SK-N-SH treated with all-trans-retinoic acid at 6 μM for 48 hours (cell line): ENCODE data around the gene KCNIP4.

Source experiments
- ARNTL ChIP-seq: fragments of 450-650 bp; formaldehyde crosslinking; IDR thresholded peaks from 2 replicates; pipeline ENCODE4 v1.5.0; 2020; ENCODE audit warnings: low read depth, mild to moderate bottlenecking, moderate library complexity, borderline replicate concordance
- SNAI2 ChIP-seq: fragments of 250-450 bp; sonication (Bioruptor Pico); IDR thresholded peaks from 2 replicates; pipeline ENCODE4 v1.5.0; 2020; ENCODE audit warnings: mild to moderate bottlenecking, moderate library complexity
- TOX ChIP-seq: fragments of 250-450 bp; sonication (Bioruptor Pico); IDR thresholded peaks from 2 replicates; pipeline ENCODE4 v1.8.0; 2021; ENCODE audit warnings: mild to moderate bottlenecking, moderate library complexity, borderline replicate concordance
- ZFP3 ChIP-seq: fragments of 250-450 bp; sonication (Bioruptor Pico); IDR thresholded peaks from 2 replicates; pipeline ENCODE4 v1.5.0; 2020; ENCODE audit warnings: mild to moderate bottlenecking, moderate library complexity
- ZFP30 ChIP-seq: fragments of 450-650 bp; formaldehyde crosslinking; IDR thresholded peaks from 2 replicates; pipeline ENCODE4 v1.5.0; 2022; ENCODE audit warnings: mild to moderate bottlenecking, moderate library complexity
- ZNF565 ChIP-seq: fragments of 450-650 bp; formaldehyde crosslinking; conservative IDR thresholded peaks from 2 replicates; pipeline ENCODE4 v1.5.0; 2020; ENCODE audit warnings: low read depth, mild to moderate bottlenecking, moderate library complexity
- ZNF70 ChIP-seq: fragments of 450-650 bp; formaldehyde crosslinking; IDR thresholded peaks from 2 replicates; pipeline ENCODE4 v1.5.0; 2020; ENCODE audit warnings: mild to moderate bottlenecking, moderate library complexity
- ZNF8 ChIP-seq: fragments of 450-650 bp; formaldehyde crosslinking; IDR thresholded peaks from 2 replicates; pipeline ENCODE4 v1.5.0; 2020; ENCODE audit warnings: mild to moderate bottlenecking, moderate library complexity
- TF ChIP-seq, protein P1 (sequence below): fragments of 250-450 bp; sonication (Bioruptor Pico); IDR thresholded peaks from 2 replicates; pipeline ENCODE4 v1.5.1; 2021; ENCODE audit warnings: mild to moderate bottlenecking, moderate library complexity
- TF ChIP-seq, protein P2 (sequence below): fragments of 250-450 bp; sonication (Bioruptor Pico); IDR thresholded peaks from 2 replicates; pipeline ENCODE4 v1.5.1; 2020; ENCODE audit warnings: low read depth, mild to moderate bottlenecking, moderate library complexity

DNA sequence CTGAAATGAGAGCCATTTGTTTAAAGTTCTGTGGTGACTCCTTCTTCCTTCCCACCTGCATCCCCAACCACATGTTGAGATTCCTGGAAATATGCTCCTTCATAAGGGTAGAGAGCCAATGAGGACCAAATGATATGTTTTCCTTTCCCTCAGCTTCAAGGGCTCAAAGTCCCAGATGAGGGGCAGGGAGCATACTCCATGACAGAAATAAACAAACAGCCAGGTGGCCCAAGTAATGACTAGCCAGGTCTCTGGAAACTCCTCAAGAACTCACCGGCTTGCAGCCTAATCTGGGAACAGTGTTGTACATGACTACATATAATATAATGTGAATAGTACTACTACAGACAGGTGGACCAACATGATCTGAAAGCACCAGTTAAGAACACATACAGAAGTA, 856.0 kb downstream of the KCNIP4 start:
- TF ChIP-seq ZFP3 (CRISPR knock-in tag) (no peak), ZNF8 (CRISPR knock-in tag) (no peak), ZNF565 (CRISPR knock-in tag) (no peak), ARNTL (no peak), SNAI2 (CRISPR knock-in tag) (no peak), TOX (CRISPR knock-in tag) (no peak), ZNF70 (no peak), ZFP30 (CRISPR knock-in tag) (no peak)
- TF ChIP-seq, protein P1, sequence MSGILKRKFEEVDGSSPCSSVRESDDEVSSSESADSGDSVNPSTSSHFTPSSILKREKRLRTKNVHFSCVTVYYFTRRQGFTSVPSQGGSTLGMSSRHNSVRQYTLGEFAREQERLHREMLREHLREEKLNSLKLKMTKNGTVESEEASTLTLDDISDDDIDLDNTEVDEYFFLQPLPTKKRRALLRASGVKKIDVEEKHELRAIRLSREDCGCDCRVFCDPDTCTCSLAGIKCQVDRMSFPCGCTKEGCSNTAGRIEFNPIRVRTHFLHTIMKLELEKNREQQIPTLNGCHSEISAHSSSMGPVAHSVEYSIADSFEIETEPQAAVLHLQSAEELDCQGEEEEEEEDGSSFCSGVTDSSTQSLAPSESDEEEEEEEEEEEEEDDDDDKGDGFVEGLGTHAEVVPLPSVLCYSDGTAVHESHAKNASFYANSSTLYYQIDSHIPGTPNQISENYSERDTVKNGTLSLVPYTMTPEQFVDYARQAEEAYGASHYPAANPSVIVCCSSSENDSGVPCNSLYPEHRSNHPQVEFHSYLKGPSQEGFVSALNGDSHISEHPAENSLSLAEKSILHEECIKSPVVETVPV (CRISPR knock-in tag): no peak
- TF ChIP-seq, protein P2, sequence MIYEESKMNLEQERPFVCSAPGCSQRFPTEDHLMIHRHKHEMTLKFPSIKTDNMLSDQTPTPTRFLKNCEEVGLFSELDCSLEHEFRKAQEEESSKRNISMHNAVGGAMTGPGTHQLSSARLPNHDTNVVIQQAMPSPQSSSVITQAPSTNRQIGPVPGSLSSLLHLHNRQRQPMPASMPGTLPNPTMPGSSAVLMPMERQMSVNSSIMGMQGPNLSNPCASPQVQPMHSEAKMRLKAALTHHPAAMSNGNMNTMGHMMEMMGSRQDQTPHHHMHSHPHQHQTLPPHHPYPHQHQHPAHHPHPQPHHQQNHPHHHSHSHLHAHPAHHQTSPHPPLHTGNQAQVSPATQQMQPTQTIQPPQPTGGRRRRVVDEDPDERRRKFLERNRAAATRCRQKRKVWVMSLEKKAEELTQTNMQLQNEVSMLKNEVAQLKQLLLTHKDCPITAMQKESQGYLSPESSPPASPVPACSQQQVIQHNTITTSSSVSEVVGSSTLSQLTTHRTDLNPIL: no peak
